Measurements from ENCODE around the gene FUT8. TPM values are rescaled to one million over a fixed set of nuclear protein-coding genes. Genes with fewer than 3 reads are reported as not detected.

The FUT8 gene
- polyA plus RNA-seq, 1 of the 3 experiments (the other 2 are of a cell fraction), result 31.7 TPM

DNA sequence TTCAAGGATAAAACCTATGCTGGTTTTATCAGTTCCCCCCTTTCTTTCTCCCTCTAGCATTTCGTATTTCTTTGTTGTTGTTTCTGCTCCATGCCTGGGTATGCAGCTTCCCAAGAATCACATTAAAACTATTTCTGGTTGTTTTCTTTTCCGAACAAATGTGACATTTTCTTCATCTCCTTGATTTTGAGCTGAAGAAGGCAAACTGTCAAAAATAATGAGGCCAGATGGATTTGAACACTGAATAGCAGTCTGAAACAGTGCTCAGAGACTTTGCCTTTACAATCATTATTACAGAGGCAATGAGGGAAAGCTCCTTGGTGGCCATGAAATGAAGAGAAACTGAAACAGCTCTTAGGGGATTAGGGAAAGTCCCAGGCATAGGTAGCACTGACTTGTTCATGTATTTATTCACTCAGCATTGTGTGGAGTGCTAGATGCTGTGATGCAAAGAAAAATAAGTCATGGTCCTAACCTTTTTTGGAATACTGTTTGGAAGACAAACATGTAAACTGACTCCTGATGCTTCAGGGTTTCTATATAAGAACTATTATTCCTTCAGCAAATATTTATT, 319.5 kb downstream of the FUT8 start:
- Histone ChIP-seq H3F3A (replicated peaks; ENCODE audit: insufficient read depth) (no peaks in the 10 kb centered on the region), H3K9me3 (no peaks in the 10 kb centered on the region), H3K4me3 (ENCODE audit: low read depth in 2 of 2, low read length in 1 of 2) (no peak overlapping the region), H3K27me3 (ENCODE audit: insufficient read depth) (no peaks in the 10 kb centered on the region), H3K4me2 (no peak overlapping the region), H3K36me3 (replicated peaks in 1 of 2; ENCODE audit: control insufficient read depth in 1 of 2, insufficient read depth in 2 of 2, low read length in 1 of 2) (peaks cover 9 to 18% of the 10 kb centered on the region in 2 experiments), H3K27ac (ENCODE audit: low read depth in 2 of 2, low read length in 1 of 2) (no peak overlapping the region), H2AFZ (ENCODE audit: low read depth) (no peak overlapping the region), H3K9ac (no peak overlapping the region), H3K79me2 (ENCODE audit: insufficient read depth) (no peaks in the 10 kb centered on the region), H3K4me1 (ENCODE audit: control insufficient read depth in 1 of 2, insufficient read depth in 2 of 2, low read depth in 1 of 2, low read length in 1 of 2) (no peaks in the 10 kb centered on the region), H3K9me2 (no peaks in the 10 kb centered on the region), H4K20me1 (ENCODE audit: insufficient read depth) (no peaks in the 10 kb centered on the region)
- 92% methylated on average over 2 of the region's 2 CpGs for WGBS (ENCODE audit: low lambda C conversion rate)
- ChIA-PET CTCF (no interaction called here), POLR2A (no interaction called here)
- TF ChIP-seq SMC3 (IDR thresholded peaks at IDR 0.05; ENCODE audit: low read depth, low read length) (no peak), FOXJ3 (CRISPR knock-in tag; IDR thresholded peaks at IDR 0.05) (no peak), RAD21 (IDR thresholded peaks at IDR 0.05; ENCODE audit: low read length) (no peak), RCOR1 (IDR thresholded peaks at IDR 0.05; ENCODE audit: low read length) (no peak)
- TF ChIP-seq, protein P1, sequence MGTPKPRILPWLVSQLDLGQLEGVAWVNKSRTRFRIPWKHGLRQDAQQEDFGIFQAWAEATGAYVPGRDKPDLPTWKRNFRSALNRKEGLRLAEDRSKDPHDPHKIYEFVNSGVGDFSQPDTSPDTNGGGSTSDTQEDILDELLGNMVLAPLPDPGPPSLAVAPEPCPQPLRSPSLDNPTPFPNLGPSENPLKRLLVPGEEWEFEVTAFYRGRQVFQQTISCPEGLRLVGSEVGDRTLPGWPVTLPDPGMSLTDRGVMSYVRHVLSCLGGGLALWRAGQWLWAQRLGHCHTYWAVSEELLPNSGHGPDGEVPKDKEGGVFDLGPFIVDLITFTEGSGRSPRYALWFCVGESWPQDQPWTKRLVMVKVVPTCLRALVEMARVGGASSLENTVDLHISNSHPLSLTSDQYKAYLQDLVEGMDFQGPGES (IDR thresholded peaks at IDR 0.05; ENCODE audit: low read depth, low read length), result no peak
- TF ChIP-seq, protein P2, sequence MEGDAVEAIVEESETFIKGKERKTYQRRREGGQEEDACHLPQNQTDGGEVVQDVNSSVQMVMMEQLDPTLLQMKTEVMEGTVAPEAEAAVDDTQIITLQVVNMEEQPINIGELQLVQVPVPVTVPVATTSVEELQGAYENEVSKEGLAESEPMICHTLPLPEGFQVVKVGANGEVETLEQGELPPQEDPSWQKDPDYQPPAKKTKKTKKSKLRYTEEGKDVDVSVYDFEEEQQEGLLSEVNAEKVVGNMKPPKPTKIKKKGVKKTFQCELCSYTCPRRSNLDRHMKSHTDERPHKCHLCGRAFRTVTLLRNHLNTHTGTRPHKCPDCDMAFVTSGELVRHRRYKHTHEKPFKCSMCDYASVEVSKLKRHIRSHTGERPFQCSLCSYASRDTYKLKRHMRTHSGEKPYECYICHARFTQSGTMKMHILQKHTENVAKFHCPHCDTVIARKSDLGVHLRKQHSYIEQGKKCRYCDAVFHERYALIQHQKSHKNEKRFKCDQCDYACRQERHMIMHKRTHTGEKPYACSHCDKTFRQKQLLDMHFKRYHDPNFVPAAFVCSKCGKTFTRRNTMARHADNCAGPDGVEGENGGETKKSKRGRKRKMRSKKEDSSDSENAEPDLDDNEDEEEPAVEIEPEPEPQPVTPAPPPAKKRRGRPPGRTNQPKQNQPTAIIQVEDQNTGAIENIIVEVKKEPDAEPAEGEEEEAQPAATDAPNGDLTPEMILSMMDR (IDR thresholded peaks at IDR 0.05), result no peak
- no peak for DNase-seq

DNA sequence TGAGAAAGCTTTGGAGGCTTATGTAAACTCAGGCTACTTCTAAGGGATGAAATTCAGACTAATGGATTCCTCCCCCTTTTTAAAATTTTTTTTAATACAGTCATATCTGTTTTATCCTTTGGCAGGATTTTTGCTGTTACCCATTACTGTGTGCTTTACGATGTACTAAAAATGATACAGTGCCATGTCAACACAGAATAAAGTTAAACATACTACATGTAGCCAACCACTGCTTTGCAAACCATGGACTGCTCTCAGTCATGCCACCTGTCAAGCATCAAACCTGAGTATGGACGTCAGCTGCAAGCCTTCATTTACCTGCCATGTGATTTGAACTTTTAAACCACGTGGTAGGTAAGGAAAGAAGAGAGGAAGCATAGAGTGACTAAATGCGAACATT, 325.8 kb downstream of the FUT8 start:
- Histone ChIP-seq H3K27me3 (ENCODE audit: insufficient read depth) (no peaks in the 10 kb centered on the region), H3K4me2 (no peak overlapping the region), H3F3A (replicated peaks; ENCODE audit: insufficient read depth) (no peaks in the 10 kb centered on the region), H2AFZ (ENCODE audit: low read depth) (no peak overlapping the region), H3K9ac (no peak overlapping the region), H3K4me1 (ENCODE audit: control insufficient read depth in 1 of 2, insufficient read depth in 2 of 2, low read depth in 1 of 2, low read length in 1 of 2) (no peaks in the 10 kb centered on the region; a peak in 2 of 4 replicates), H4K20me1 (ENCODE audit: insufficient read depth) (no peaks in the 10 kb centered on the region), H3K27ac (ENCODE audit: low read depth in 2 of 2, low read length in 1 of 2) (no peak overlapping the region), H3K9me3 (no peaks in the 10 kb centered on the region), H3K36me3 (replicated peaks in 1 of 2; ENCODE audit: control insufficient read depth in 1 of 2, insufficient read depth in 2 of 2, low read length in 1 of 2) (peaks cover 20 to 26% of the 10 kb centered on the region in 2 experiments), H3K4me3 (ENCODE audit: low read depth in 2 of 2, low read length in 1 of 2) (no peak overlapping the region), H3K79me2 (ENCODE audit: insufficient read depth) (no peaks in the 10 kb centered on the region), H3K9me2 (no peaks in the 10 kb centered on the region)
- TF ChIP-seq SIN3A (IDR thresholded peaks at IDR 0.05; ENCODE audit: borderline replicate concordance, low read depth, low read length) (no peak), RFX5 (IDR thresholded peaks at IDR 0.05; ENCODE audit: low read length) (no peak), RAD21 (IDR thresholded peaks at IDR 0.05; ENCODE audit: low read length) (no peak), EP300 (IDR thresholded peaks at IDR 0.05; ENCODE audit: borderline replicate concordance in 1 of 2, low read depth in 1 of 2, low read length in 1 of 2) (no peak), ELF1 (IDR thresholded peaks at IDR 0.05) (no peak), FOXM1 (IDR thresholded peaks at IDR 0.05; ENCODE audit: low read depth) (no peak), TEAD4 (IDR thresholded peaks at IDR 0.05; ENCODE audit: borderline replicate concordance, insufficient read depth) (no peak), YY1 (IDR thresholded peaks at IDR 0.05; ENCODE audit: low read depth) (no peak), RCOR1 (IDR thresholded peaks at IDR 0.05; ENCODE audit: low read length) (no peak), GATA2 (CRISPR knock-in tag; IDR thresholded peaks at IDR 0.05) (no peak), GABPA (IDR thresholded peaks at IDR 0.05; ENCODE audit: low read depth) (no peak), SMC3 (IDR thresholded peaks at IDR 0.05; ENCODE audit: low read depth, low read length) (no peak)
- TF ChIP-seq, protein P3, sequence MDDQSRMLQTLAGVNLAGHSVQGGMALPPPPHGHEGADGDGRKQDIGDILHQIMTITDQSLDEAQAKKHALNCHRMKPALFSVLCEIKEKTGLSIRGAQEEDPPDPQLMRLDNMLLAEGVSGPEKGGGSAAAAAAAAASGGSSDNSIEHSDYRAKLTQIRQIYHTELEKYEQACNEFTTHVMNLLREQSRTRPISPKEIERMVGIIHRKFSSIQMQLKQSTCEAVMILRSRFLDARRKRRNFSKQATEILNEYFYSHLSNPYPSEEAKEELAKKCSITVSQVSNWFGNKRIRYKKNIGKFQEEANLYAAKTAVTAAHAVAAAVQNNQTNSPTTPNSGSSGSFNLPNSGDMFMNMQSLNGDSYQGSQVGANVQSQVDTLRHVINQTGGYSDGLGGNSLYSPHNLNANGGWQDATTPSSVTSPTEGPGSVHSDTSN (IDR thresholded peaks at IDR 0.05), result no peak
- TF ChIP-seq, protein P4, sequence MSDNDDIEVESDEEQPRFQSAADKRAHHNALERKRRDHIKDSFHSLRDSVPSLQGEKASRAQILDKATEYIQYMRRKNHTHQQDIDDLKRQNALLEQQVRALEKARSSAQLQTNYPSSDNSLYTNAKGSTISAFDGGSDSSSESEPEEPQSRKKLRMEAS (IDR thresholded peaks at IDR 0.05; ENCODE audit: low read depth), result no peak
- TF ChIP-seq, protein P1 (IDR thresholded peaks at IDR 0.05; ENCODE audit: low read depth, low read length), result no peak
- TF ChIP-seq, protein P5, sequence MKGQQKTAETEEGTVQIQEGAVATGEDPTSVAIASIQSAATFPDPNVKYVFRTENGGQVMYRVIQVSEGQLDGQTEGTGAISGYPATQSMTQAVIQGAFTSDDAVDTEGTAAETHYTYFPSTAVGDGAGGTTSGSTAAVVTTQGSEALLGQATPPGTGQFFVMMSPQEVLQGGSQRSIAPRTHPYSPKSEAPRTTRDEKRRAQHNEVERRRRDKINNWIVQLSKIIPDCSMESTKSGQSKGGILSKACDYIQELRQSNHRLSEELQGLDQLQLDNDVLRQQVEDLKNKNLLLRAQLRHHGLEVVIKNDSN (IDR thresholded peaks at IDR 0.05; ENCODE audit: borderline replicate concordance, low read depth), result no peak
- ChIA-PET POLR2A (no interaction called here), CTCF (no interaction called here)
- WGBS (ENCODE audit: low lambda C conversion rate), result 95% methylated on average over 4 of the region's 4 CpGs
- no peak for DNase-seq
